AG04450 (cell line): ENCODE measurements around the gene PGC. TPM values are rescaled to one million over a fixed set of nuclear protein-coding genes. Genes with fewer than 3 reads are reported as not detected.

Experiments used
- CTCF ChIA-PET: fragments of 300-600, 350-600 bp; formaldehyde crosslinking; extraction: SDS; loops from one replicate; lab custom pipeline; 2022; ENCODE audit warnings: antibody characterized with exemption, inconsistent platforms; lab: Charles Lee
- POLR2A ChIA-PET: fragments of 350-600 bp; formaldehyde crosslinking; extraction: SDS; loops from one replicate; lab custom pipeline; 2021; ENCODE audit warnings: antibody characterized with exemption, inconsistent platforms; lab: Yijun Ruan, JAX
- DNase-seq: peaks from one replicate; pipeline ENCODE4 v3.0.0-alpha.2; 2011; ENCODE audit warnings: low read depth, low spot score
- H3K27ac ChIP-seq: one replicate; pipeline ENCODE4 v1.5.1; 2012; ENCODE audit warnings: low read depth, low read length, control low read depth
- H3K27me3 ChIP-seq: one replicate; pipeline ENCODE4 v1.6.0; 2012; ENCODE audit warnings: low read length; ENCODE audit not compliant: control insufficient read depth, insufficient read depth
- H3K4me3 ChIP-seq: 2 replicates; pipeline ENCODE4 v1.5.1; 2011; ENCODE audit warnings: mild to moderate bottlenecking, low read depth, low read length, control low read depth
- H3K9me3 ChIP-seq: 2 replicates; pipeline ENCODE4 v1.5.1; 2012; ENCODE audit warnings: low read length; ENCODE audit not compliant: control insufficient read depth, insufficient read depth
- polyA plus RNA-seq: library from polyadenylated mRNA; depleted of rRNA; stranded (reverse); fragments of >200 nt; gene quantifications from 2 replicates; pipeline ENCODE4 v1.2.3, GENCODE V29; 2011
- TF ChIP-seq, protein P1 (sequence below): IDR thresholded peaks from 2 replicates; pipeline ENCODE4 v1.5.1; 2011; ENCODE audit warnings: low read depth, low read length, control low read depth, inconsistent platforms

Gene PGC
- polyA plus RNA-seq, 1 experiment, result not detected

- Histone ChIP-seq H3K9me3 (no peaks in the 10 kb centered on the region; the same call in 1 of the 2 replicates), H3K27me3 (no peaks in the 10 kb centered on the region), H3K27ac (no peak overlapping the region), H3K4me3 (no peak overlapping the region)
- ChIA-PET POLR2A (no interaction called here), CTCF (interaction anchor here (1.0 to 5.8 kb wide), 4 partner anchors 9 to 325 kb away, joined by 3 to 50 read pairs (median 10); no protein-coding TSS in a partner anchor)
- no peak for DNase-seq
- TF ChIP-seq, protein P1, sequence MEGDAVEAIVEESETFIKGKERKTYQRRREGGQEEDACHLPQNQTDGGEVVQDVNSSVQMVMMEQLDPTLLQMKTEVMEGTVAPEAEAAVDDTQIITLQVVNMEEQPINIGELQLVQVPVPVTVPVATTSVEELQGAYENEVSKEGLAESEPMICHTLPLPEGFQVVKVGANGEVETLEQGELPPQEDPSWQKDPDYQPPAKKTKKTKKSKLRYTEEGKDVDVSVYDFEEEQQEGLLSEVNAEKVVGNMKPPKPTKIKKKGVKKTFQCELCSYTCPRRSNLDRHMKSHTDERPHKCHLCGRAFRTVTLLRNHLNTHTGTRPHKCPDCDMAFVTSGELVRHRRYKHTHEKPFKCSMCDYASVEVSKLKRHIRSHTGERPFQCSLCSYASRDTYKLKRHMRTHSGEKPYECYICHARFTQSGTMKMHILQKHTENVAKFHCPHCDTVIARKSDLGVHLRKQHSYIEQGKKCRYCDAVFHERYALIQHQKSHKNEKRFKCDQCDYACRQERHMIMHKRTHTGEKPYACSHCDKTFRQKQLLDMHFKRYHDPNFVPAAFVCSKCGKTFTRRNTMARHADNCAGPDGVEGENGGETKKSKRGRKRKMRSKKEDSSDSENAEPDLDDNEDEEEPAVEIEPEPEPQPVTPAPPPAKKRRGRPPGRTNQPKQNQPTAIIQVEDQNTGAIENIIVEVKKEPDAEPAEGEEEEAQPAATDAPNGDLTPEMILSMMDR, result no peak
Measured at GRCh38 chr6:41693281-41694240, 53.6 kb downstream of the PGC start.

- POLR2A ChIA-PET, result no interaction called here
- H3K9me3 ChIP-seq, result no peaks in the 10 kb centered on the region; the same call in 1 of the 2 replicates
- TF ChIP-seq, protein P1, result no peak
- CTCF ChIA-PET, result interaction anchor here (1.4 to 5.8 kb wide), 4 partner anchors 8 to 325 kb away, joined by 3 to 50 read pairs (median 12); no protein-coding TSS in a partner anchor
- H3K27me3 ChIP-seq, result no peaks in the 10 kb centered on the region
- DNase-seq, result no peak
- no peak overlapping the region for H3K27ac ChIP-seq
- H3K4me3 ChIP-seq, result no peak overlapping the region
Measured at GRCh38 chr6:41692730-41693129, 54.5 kb downstream of the PGC start.

DNA sequence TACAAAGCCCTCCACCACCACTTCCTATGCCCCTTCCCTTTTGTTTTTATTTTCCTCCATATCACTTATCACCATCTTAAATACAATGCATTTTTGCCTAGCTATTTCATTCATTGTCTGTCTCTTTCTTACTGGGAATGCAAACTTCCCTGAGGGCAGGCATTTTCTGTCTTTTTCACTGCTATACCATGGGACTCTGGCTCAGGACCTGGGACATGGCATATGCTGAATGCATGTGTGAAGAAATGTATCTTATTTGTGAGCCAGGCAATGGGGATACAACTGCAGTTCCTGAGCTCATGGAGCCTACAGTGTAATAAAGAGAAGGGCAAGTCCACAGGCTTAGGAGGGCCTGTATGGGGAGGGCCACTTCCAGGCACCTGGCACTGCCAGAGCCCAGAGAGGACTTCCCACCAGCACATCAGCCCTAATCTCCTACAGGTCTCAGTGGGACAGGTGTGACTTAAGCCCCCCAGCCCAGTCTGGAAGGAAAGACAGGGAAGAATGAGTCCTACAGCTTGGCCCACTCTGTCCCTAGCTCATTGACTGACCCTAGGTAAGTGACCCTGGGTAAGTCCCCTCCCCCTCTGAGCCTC is 55.0 kb downstream of the PGC start:
- DNase-seq, result no peak
- H3K27ac ChIP-seq, result no peak overlapping the region
- H3K4me3 ChIP-seq, result no peak overlapping the region
- CTCF ChIA-PET, result interaction anchor here (0.9 to 5.8 kb wide), 4 partner anchors 8 to 324 kb away, joined by 3 to 50 read pairs (median 12); partner anchors contain the start of gene TOMM6
- no peaks in the 10 kb centered on the region for H3K27me3 ChIP-seq
- TF ChIP-seq, protein P1, result no peak
- POLR2A ChIA-PET, result no interaction called here
- H3K9me3 ChIP-seq, result no peaks in the 10 kb centered on the region; the same call in 1 of the 2 replicates

DNA sequence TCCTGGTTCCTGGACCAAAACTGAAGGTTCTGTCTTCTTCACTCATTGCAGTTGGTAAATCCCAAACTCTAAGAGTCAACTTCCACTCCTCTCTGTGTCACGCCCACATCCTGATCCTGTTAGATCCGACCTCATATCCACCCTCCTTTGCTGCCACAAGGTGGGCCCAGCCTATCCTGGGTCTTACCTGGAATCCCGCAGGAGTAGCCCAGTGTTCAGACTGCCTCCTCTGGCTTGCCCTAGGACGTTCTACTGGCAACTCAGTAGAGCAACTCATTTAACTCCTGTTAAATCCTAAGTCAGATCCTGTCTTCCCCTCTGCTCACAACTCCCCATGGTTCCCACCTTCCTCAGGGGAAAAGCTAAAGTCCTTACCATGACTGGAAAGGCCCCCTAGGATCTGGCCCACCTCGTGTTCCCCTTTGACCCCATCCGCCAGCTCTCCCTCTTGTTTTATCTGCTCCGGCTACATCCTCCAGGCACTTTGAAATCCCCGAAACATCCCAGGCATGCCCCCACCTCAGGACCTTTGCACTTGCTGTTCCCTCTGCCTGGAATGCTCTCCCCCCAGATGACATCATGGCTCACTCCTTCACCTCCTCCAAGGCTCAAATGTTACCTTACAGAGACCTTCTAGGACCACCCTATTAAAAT is 55.6 kb downstream of the PGC start:
- Histone ChIP-seq H3K9me3 (no peaks in the 10 kb centered on the region; the same call in 1 of the 2 replicates), H3K27me3 (no peaks in the 10 kb centered on the region), H3K27ac (no peak overlapping the region), H3K4me3 (no peak overlapping the region)
- ChIA-PET POLR2A (no interaction called here), CTCF (interaction anchor here (0.9 to 5.8 kb wide), 4 partner anchors 7 to 323 kb away, joined by 3 to 50 read pairs (median 12); partner anchors contain the start of gene TOMM6)
- DNase-seq, result no peak
- TF ChIP-seq, protein P1, result no peak
